NT2/D1 (cell line): Measurements from ENCODE around the gene TNFSF13.
"Not testable (repeated sequence)": the region's sequence is repeated elsewhere in the genome, so short reads cannot be mapped to it uniquely, and the experiment has no call there.

Experiments used
- DNase-seq: peaks from one replicate; pipeline ENCODE4 v3.0.0-alpha.2; 2011; ENCODE audit warnings: low read depth, low spot score
- H3K27me3 ChIP-seq: 2 replicates; pipeline ENCODE4 v1.6.0; 2011; ENCODE audit warnings: mild to moderate bottlenecking; ENCODE audit not compliant: insufficient read length, insufficient read depth
- H3K36me3 ChIP-seq: 2 replicates; pipeline ENCODE4 v1.6.1; 2011; ENCODE audit warnings: mild to moderate bottlenecking, low read length, mixed read lengths; ENCODE audit not compliant: insufficient read depth, insufficient read length
- H3K4me1 ChIP-seq: 2 replicates; pipeline ENCODE4 v1.5.1; 2011; ENCODE audit not compliant: insufficient read depth, insufficient read length
- H3K4me3 ChIP-seq: 2 replicates; pipeline ENCODE4 v1.5.1; 2011; ENCODE audit warnings: low read depth; ENCODE audit not compliant: insufficient read length
- H3K9ac ChIP-seq: 2 replicates; pipeline ENCODE4 v1.6.0; 2011; ENCODE audit warnings: low read depth; ENCODE audit not compliant: insufficient read length
- H3K9me3 ChIP-seq: 2 replicates; pipeline ENCODE4 v1.5.1; 2011; ENCODE audit warnings: mild to moderate bottlenecking, low read length; ENCODE audit not compliant: insufficient read depth
- SUZ12 ChIP-seq: IDR thresholded peaks from 2 replicates; pipeline ENCODE4 v1.6.1; 2011; ENCODE audit not compliant: insufficient read length, insufficient read depth; ENCODE audit errors: extremely low read depth
- YY1 ChIP-seq: IDR thresholded peaks from 2 replicates; pipeline ENCODE4 v1.6.1; 2011; ENCODE audit not compliant: insufficient read length, insufficient read depth
- ZNF274 ChIP-seq: IDR thresholded peaks from 2 replicates; pipeline ENCODE4 v1.6.1; 2011; ENCODE audit warnings: mild to moderate bottlenecking, low read depth, low read length

Gene TNFSF13

DNA sequence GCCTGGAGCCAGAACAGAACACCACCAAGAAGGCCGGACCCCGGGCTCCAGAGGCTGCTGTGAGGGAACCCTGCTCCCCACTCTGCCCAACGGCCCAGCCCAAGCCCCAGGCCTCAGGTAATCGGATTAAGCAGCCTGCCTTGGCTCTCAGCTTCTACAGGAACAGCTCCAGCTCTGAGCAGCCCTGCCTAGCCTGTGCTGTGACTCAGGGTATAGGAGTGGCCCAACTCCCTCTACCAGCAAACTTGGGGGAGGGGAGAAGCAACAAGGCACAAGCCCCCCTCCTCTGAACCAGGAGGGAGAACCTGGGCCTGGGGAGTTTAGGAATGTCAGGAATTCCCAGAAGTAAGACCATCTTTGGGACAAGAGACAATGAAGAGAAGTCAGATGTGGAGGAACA lies 32.2 kb downstream of the TNFSF13 start:
- TF ChIP-seq ZNF274 (no peak), YY1 (no peak), SUZ12 (no peak)
- DNase-seq = peak; percentile 88
- Histone ChIP-seq H3K36me3 (peaks cover 74% of the 10 kb centered on the region), H3K9me3 (no peaks in the 10 kb centered on the region), H3K9ac (peak overlapping the region; percentile 70), H3K4me1 (peaks cover 14% of the 10 kb centered on the region), H3K4me3 (no peak overlapping the region), H3K27me3 (no peaks in the 10 kb centered on the region)

DNA sequence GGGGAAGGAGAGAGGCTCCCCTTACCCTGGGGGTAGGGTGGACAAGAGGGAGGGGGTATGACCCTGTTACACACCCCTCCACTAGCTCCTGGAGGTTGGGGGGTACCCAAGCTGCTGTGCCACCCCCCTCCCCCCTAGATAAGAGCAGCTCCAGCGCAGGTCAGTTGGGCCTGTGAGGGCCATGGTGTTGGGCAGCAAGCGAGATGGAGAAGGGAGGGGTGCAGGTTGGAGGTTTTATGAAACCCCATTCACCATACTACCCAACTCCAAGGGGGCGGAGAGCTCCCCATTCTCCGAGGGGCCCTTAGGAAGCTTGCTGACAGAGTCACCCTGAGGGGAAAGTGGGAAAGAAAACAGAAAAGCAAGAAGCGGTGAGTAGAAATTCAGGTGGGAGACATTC lies 33.0 kb downstream of the TNFSF13 start:
- no peak for DNase-seq
- Histone ChIP-seq H3K9me3 (no peaks in the 10 kb centered on the region), H3K4me1 (peaks cover 12% of the 10 kb centered on the region), H3K9ac (peak overlapping the region; percentile 57), H3K27me3 (no peaks in the 10 kb centered on the region), H3K36me3 (peaks cover 75% of the 10 kb centered on the region), H3K4me3 (no peak overlapping the region)
- TF ChIP-seq ZNF274 = no peak
- no peak for TF ChIP-seq YY1
- TF ChIP-seq SUZ12 = no peak

DNA sequence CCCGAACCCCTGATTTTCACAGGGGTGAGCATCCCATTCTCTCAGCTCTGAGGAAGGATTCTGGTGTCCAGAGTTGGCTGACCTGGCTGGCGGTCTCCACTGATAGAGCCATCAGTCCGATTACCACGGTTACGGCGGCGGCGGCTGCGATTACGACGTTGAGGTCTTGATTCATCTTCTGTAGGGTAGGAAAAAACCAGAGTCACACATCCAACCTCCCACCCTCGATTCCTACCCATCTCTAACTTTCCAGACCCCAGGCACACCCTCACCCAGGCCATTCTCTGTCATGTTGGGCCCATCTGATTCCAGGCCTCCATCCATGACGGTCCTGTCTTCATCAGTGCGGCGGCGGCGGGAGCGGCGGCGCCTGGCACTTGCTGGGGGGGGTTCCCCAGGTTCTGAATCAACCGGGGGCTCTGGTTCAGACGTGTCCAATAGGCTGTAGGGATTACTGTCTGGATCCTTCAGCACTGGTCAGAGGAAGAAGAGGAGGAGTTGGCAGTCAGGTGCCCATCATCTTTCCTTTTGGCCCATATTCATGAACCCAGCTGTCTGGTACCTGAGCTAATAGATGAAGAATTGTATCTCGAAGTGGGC lies 34.0 kb downstream of the TNFSF13 start:
- no peak for DNase-seq
- H3K36me3 ChIP-seq = peaks cover 76% of the 10 kb centered on the region
- peaks cover 10% of the 10 kb centered on the region for H3K4me1 ChIP-seq
- no peak overlapping the region for H3K4me3 ChIP-seq
- H3K27me3 ChIP-seq = no peaks in the 10 kb centered on the region
- H3K9me3 ChIP-seq = no peaks in the 10 kb centered on the region
- no peak overlapping the region for H3K9ac ChIP-seq
- TF ChIP-seq YY1 (no peak), SUZ12 (no peak), ZNF274 (no peak)

DNA sequence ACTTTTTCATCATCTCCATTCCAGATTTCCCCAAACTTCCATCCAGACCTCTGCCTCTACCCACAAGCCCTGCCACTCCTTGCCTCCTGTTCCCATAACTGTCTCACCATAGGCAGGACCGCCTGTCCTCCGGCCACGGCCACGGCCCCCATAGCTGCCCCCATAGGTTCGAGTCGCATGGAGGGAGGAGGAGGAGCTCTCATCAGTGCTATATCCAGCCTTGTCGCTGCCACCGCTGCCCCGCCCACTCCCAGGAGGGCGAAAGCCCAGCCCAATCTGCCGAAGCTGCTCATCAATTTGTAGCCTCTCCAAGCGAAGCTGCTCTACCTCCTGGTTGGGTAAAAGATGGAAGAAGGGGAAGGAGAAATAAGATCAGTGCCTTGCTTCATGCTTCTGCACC lies 34.7 kb downstream of the TNFSF13 start:
- TF ChIP-seq YY1 (no peak), ZNF274 (no peak), SUZ12 (no peak)
- Histone ChIP-seq H3K36me3 (peaks cover 69% of the 10 kb centered on the region), H3K4me3 (no peak overlapping the region), H3K9ac (no peak overlapping the region), H3K27me3 (no peaks in the 10 kb centered on the region), H3K4me1 (peaks cover 9% of the 10 kb centered on the region), H3K9me3 (no peaks in the 10 kb centered on the region)
- no peak for DNase-seq

DNA sequence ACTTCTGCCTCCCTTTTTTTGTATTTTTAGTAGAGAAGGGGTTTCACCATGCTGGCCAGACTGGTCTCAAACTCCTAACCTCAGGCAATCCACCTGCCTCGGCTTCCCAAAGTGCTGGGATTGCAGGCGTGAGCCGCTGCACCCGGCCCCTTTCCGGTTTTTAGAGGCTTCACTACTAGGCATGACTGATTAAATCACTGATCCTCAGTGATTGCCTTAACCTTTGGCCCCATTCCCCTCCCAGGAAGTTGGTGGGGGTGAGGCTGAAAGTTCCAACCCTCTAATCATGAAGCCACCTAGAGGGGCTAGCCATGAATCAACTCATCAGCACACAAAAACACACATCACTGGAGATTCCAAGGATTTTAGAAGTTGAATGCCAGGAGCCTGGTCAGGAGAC lies 39.0 kb downstream of the TNFSF13 start:
- H3K9me3 ChIP-seq, H3K27me3 ChIP-seq, H3K4me1 ChIP-seq, H3K4me3 ChIP-seq, DNase-seq, H3K9ac ChIP-seq: not testable (repeated sequence)
- H3K36me3 ChIP-seq = peaks cover 76% of the 10 kb centered on the region

DNA sequence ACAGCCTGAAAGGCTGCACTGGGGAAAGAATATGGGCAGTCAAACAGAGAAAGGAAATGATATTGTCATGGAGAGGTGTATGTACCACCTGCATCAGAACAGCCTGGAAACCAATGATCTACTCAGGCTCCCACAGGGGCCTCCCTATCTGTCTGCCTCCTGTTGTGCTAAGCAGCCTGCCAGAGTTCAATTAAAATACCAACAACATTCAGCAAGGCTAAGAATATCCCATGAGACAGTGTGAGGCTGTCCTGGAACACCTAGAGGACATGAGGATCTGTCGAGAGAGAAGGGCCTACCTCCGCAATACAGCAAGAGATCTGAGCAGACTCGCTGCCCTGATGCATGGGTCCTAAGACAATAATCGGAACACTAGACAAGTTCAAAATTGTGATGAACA lies 47.7 kb downstream of the TNFSF13 start:
- H3K4me1 ChIP-seq = no peaks in the 10 kb centered on the region
- H3K9me3 ChIP-seq = no peaks in the 10 kb centered on the region
- no peak overlapping the region for H3K4me3 ChIP-seq
- TF ChIP-seq ZNF274 (no peak), SUZ12 (no peak), YY1 (no peak)
- no peak for DNase-seq
- peaks cover 70% of the 10 kb centered on the region for H3K36me3 ChIP-seq
- H3K9ac ChIP-seq = no peak overlapping the region
- no peaks in the 10 kb centered on the region for H3K27me3 ChIP-seq

DNA sequence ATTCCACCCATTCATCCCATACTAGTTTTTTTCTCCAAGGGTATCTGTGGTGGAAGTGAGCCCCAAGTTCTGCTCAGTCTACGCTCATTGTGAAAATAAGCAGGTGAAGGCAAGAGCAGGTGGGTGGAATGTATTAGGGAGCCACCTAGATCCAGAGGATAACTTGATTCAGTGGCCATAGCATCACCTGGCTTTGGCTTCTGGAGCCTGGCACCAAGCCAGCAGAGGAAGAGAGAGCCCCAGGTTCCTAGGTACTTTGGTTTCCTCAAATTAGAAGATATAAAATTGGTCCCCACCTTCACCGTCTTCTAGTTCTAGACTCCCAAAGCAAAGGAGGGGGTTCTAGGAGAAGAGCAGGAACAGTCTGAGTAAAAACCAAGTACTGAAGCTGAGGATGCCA lies 52.1 kb downstream of the TNFSF13 start:
- H3K4me1 ChIP-seq = no peaks in the 10 kb centered on the region
- no peak for DNase-seq
- H3K4me3 ChIP-seq = no peak overlapping the region
- no peaks in the 10 kb centered on the region for H3K27me3 ChIP-seq
- no peak overlapping the region for H3K9ac ChIP-seq
- peaks cover 48% of the 10 kb centered on the region for H3K36me3 ChIP-seq
- H3K9me3 ChIP-seq = no peaks in the 10 kb centered on the region
- no peak for TF ChIP-seq ZNF274
- TF ChIP-seq SUZ12 = no peak
- TF ChIP-seq YY1 = no peak
